NAMALWA (cell line): ENCODE measurements around the gene SDC1.

Source experiments
- DNase-seq: peaks from one replicate; pipeline ENCODE4 v3.0.0-alpha.2; 2015; ENCODE audit warnings: low spot score

Gene SDC1

DNA sequence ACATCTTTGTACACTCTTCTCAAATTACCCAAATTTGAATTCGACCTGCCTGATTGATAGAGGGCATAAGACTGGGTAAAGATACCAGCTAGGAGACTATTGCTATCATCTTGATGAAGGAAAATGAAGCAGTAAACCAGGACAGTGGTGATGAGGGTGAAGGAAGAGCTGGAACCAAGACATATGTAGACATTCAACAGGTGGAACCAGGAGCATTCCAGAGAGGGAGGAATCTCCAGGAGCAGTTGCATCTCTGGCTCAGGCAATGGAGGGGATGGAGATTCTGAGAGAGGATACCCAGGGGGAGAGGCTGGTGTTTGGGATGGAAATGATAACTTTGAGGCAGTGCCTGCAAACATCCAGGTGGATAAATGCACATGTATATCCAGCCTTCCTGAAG is 41.6 kb downstream of the SDC1 start:
- no peak for DNase-seq

GRCh38 chr2:20182241-20182931 is 42.5 kb downstream of the SDC1 start:
- no peak for DNase-seq

DNA sequence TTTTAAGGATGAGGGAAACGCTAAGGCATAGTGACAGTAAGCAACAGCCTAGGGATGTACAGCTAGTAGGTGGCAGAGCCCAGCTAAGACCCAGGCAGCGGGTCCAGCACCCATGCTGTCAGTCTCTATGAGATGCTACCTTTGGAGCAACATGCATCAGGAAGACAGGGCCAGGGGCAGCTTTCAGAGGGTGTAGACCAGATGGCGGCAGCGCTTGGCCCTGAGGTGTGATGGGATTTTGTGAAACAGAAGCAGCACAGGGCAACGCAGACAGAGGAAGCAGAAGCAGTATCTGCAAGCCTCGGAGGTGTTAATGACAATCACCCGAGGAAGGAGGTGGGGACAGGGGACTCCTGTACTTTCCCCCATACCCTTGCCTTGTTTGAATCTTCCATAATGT is 43.2 kb downstream of the SDC1 start:
- DNase-seq = no peak

DNA sequence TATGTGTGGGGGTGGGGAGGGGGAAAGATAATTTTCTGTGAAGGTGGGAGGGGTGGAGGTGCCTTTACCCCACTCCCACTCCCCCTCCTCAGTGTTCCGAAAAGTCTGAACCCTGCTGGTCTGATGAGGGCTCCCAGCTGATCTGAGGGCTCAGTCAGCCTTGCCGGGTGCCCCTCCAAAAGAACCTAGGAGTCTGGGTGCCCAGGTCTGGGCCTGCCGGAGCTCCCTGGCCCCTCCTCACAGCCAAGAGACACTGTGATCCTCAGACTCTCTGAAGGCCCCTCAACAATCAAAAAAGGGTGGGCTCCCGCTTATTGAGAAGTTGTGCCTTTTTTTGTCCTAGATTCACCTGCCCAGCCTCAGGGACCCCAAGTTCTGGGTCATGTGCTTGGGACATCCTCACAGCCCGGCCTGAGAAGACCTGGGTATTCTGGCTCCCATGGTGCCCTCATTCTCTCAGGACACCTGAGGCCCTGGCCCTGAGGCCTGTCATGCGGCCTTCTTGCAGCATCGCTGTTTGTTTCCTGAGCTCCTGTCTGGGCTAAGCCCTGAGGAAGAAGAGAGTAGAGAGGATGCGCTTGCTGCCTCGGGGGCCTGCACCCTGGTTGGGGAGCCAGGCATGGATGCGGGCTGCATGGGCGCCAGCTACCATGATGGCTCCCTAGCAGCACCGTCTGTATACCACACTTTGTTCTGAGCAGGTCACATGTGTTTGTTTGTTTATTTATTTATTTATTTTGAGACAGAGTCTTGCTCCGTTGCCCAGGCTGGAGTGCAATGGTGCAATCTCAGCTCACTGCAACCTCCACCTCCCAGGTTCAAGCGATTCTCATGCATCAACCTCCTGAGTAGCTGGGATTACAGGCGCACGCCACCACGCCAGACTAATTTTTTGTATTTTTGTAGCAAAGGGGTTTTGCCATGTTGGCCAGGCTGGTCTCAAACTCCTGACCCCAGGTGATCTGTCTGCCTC is 44.0 kb downstream of the SDC1 start:
- DNase-seq = no peak

- no peak for DNase-seq
These were observed 45.0 kb downstream of the SDC1 start for GRCh38 chr2:20179755-20180594.

GRCh38 chr2:20179466-20179754 is 45.5 kb downstream of the SDC1 start:
- no peak for DNase-seq

DNA sequence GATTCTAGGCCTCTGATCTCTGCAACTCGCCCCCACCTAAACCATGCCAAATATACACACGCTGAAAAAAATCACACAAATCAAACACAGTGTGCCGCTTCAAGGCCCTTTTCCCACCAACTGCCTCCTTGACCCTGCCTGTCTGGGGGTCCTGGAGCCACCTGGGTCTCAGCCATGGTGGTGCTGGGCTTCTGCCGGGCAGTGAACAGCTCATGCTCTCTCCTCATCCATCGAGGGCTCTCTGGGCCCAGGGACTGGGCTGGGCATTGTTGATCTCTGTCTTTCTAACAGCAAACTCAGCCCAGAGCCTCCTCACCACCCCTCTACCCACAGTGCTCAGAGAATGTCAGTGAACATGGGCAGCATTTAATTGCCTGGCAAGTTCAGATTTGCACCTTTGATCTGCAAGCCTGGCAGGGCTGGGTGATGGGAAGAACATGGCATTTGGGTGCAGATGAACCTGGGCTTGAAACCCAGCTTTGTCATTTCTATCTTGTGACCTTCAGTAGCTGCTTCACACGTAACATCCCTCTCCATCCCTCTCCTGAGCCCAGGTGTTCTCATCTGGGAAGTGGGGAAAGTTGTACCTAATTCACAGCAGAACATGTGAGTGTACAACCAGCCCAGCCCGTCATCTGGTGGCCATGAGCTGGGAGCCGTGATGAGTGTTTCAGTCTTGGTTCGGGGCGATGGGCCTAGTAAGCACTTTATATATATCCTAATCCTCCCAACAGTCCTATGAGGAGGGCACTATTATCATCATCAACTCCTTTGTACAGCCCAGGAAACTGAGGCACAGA is 46.1 kb downstream of the SDC1 start:
- DNase-seq = no peak

DNA sequence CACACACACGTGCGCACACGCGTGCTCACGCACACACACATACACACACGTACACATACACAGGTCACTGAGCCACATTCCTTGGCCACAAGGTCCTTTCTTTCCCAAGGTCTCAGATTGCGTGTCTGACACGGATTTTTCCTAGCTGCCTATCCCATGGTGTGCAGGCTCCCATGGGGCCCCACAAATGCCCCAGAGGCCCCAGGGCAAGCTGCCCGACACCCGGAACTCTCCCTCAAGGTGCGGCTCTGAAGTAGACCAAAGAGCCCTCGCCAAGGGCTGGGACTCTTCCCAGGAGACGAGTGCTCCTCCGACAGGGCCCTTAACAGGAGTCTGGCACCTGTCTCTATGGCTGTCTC is 46.7 kb downstream of the SDC1 start:
- no peak for DNase-seq

- no peak for DNase-seq
These were observed 47.2 kb downstream of the SDC1 start for GRCh38 chr2:20177556-20178248.

DNA sequence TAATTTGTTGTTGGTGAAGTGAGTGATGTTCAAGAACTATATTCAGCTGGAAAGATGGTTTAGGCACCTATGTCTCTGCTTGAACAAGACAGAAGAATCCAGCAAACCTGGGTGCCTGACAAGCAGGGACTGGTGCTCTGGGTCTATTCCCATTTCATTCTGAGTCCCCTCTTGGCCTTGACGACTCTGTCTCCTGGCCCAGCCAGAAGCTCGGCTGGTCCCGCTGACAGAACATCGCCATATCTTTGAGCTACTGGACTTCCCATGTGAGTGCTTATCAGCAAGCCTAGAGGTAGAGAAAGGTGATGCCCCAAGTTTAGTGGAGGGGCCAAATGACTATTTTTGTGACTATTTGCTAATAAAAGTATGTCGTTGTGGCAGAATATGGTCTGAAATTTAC is 48.2 kb downstream of the SDC1 start:
- DNase-seq = no peak

DNA sequence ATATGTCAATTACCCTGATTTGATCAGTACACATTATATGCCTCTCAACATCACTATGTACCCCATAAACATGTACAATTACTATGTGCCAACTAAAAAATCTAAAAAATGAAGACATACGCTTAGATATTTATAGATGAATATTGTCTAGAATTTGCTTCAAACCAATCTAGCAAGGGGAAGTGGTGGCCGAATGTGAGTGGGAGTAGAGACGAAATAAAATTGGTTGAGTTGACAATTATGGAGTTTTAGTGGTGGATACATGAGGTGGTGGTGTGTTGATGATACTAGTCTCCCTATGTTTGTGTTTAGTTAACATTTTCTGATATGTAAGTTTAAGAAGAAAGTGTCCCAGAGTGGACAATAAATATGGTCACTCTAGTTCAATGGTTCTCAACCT is 49.0 kb downstream of the SDC1 start:
- no peak for DNase-seq

DNA sequence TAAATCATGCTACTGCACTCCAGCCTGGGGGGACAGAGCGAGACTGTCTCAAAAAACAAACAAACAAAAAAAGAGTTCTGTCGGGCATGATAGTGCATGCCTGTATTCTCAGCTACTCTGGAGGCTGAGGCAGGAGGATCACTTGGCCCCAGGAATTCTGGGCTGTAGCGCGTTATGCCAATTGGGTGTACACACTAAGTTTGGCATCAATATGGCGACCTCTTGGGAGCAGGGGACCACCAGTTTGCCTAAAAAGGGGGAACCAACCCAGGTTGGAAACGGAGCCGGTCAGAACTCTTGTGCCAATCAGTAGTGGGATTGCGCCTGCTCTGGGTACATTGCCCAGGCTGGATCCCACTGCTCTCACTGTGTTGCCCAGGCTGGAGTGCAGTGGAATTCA is 49.7 kb downstream of the SDC1 start:
- DNase-seq = no peak

DNA sequence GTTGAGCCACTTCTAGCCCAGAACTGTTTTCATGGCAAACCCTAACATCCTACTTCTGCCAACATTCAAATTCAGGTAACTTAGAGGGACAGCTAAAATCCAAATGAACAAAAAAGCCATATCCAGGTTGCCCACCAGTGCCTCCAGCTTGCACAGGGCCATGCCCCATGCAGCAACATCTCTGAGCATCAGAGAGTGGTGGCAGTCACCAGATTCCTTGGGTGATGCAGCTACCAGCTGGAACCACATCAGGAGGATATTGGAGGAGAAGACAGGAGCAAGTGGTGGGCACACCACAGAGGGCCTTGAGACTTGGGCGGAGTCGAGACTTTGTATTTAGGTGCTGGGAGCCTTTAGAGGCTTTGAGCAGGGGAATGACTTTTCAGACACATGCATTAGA is 50.5 kb downstream of the SDC1 start:
- DNase-seq = no peak

DNA sequence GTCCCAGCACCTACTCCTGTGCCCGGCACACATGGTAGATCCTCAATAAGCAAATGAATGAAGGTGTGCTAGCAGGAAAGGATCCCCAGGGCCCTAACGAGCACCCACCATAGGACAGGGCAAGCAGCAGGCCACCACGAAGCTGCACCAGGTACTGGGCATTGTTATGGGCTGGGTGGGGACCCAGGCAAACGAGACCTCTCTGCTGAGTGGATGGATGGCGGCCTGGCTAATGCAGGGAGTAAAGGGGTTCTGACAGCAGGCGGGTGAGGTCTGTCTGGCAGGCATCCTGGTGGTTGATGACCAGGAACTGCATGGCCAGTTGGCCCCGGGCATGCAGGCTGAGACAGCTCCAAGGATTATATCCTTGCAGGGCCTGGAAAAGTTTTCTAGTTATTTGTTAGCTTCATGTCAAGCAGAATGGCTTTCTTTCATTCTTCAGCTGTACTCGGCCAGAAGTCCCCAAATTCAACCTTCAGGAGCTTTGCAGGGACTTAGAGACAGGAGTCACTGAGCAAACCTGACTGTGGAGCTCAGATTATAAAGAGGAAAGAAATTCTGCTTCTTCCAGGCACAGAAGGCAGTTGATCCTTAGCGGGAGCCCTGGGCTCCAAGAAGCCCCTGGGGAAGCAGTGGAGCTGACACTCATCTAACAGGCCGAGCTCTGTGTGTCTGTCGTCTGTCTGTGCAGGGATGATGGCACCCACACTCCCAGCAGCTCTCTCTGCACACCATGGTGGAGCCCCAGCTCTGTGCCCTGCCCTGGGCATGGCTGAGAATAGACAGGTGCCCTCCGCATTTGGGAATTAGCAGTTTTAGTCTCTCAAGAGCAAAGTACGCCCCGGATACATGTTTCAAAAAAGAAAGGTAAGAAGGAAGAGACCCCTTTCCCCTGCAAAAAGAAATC is 51.2 kb downstream of the SDC1 start:
- no peak for DNase-seq

DNA sequence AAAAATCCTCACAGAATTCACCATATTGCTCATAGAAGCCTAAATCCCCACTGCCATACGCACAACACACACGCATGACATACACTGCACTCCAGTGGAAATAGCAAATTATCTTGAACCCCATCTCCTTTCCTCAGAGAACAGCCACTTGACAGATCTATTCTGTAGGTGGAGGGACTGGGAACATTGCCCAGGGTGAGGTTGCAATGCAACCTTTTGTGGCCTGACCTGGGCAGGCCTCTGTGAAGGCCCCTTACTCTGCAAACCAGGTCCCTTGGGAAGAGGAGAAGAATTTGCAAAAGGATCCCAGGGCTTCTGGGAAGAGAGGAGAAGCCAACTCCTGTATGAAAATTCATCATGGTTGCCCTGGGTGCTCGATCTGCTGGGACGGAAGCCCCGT is 51.9 kb downstream of the SDC1 start:
- DNase-seq = no peak

DNA sequence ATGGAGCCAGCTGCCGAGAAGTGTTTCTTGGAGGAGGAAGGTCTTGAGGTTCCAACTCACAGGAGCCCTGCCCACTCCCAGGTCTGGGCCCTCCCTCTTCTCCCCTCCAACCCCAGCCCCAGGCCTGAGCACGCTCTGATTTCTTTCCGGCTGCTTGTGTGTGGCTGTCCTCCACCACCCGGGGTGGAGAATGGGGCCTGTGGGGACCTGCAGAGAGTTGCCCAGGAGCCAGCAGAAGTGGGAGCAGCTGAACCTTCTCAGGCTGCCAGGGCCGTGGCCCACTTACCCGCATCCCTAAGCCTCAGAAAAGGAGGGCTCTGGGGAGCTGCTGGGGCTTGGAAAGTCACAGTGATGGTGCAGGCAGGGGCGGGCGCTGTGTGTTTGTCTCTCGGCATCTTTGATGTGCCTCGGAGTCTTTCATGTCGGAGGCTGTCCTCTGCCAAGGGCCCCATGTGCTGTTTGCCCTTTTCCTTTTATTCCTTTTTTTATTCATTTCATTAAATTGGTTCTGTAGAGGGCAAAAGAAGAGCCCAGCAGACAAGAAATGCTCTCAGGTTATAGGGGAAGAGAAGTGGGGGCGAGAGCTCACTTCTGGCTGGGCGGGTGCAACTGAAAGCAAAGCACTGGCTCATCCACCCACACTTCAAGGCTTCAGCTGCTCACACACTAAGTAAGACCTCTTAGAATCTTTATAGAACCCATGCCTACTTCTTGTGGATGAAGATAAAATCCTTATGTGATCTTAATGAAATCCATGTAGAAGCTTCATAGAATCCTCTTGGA is 52.5 kb downstream of the SDC1 start:
- DNase-seq = no peak

DNA sequence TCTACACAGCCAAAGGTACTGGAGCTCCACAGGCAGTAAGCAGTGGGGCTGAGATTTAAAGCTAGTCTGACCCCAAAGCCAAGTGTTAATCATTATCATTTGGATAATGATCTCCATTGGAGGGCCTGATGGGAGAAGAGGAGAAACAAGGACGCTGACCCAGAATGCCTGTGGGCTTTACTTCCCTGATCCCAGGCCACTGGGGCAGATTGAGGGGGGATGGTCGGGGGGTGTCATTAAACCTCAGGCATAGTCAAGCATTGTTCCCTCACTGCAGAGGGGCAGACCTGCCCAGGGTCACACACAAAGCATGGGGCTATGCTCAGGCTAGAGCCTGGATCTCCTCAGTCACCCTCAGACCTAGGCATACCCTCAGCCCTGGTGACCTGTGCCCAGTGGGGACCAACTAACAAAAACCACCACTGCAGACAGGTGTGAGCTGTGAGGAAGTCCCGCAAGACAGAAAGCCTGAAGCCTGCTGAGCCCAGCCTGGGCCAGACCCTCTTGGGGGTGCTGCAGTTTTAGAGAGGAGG is 53.4 kb downstream of the SDC1 start:
- no peak for DNase-seq

DNA sequence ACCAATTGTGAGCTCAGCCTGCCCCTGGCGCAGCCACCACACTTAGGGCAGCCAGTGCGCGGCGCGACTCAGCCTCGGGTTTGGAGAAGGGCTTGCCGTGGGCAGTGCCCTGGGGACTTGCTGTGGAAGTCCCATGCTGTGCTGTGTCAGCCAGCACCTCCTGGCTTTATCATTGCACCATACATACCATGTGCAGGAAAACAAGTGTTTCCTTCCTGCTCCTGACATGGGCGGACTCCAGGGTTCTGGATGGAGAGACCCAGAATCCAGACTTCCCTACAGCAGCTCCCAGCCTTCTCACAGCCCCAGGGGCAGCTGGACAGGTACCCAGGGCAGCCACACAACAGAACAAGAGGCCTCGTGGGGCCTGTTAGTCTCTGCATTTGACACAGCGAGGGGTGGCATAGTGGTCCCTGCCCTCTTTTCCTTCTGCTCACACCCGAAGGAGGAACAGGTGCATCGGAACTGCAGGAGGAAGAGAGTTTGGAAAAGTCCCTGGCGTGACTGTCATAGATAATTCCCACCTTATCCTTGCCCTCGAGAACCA is 54.2 kb downstream of the SDC1 start:
- DNase-seq = no peak
